Activated CD8-positive, alpha-beta memory T cell treated with anti-CD3 and anti-CD28 coated beads, Interleukin-2, amount 50 U/mL, for 24 hours (primary cell): Measurements from ENCODE around the gene LRRC36.

Experiments
- DNase-seq: peaks from one replicate; pipeline ENCODE4 v3.0.0-alpha.2; 2020; ENCODE audit errors: extremely low read depth

LRRC36 gene

DNA sequence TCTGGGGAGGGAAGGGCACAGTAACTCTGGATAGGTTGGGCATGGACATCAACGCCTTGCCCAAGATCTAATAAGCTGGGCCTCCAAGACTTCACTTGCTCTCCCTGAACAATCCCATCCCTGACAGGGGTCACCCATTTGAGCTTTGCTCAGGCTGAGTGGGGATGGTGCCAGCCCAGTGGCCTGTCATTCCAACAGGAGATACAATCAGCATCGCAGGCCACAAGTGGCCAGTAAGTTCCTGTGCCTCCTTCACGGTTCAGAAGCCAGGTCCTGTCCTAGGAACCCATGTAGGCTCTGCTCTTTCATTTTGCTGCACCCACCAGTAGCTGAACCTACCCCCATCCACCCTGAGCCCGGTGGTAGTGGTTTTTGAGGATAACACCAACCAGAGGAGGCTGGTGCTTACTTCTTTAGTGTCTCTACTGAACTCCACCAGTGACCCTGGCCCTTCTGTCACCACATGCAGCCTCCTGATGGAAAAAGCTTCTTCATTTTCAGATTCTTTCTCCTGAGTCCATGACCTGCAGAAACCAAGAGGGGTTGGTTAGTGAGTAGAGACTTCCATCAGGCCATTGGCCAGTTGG is 32.4 kb upstream of the LRRC36 start:
- DNase-seq = no peak

- DNase-seq = no peak
These were observed 31.7 kb upstream of the LRRC36 start for GRCh38 chr16:67294938-67295361.

DNA sequence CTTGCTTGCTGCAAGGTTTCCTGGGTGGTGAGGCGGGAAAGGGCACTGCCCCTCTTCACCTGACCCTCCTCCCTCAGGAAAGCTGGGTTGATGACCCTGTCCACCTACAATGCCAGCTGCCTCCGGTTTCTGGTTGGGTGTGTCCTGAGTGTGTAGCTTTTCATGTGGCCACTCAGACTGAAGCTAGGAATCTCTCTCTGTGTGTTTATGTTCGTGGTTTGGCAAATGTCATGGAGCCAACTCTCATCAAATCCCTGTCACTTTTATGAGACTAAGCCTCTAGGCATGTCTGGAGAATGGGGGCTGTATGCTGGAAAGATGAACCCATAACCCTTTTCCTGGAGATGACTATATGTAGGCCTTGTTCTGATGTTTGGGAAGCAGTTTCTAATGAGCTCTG is 30.2 kb upstream of the LRRC36 start:
- no peak for DNase-seq

DNA sequence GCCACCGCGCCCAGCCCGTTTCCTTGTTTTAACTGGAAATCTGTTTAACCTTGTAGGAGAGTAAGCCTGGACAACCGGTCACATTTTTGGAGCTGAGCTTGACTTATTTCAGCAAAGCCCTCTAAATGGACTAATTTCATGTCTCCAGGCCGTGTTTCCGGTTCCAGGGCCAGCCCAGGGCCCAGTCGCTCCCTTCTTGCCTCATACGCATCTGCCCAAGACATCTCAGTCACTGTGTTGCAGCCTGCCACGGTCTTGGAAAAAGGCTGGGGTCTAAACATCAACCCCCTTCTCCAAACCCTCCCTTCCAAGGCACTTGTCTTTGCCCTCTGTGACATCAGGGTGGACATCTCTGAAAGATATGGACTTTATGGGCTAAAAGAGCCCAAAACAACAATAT is 28.3 kb upstream of the LRRC36 start:
- no peak for DNase-seq

- DNase-seq = no peak
These were observed 27.3 kb upstream of the LRRC36 start for GRCh38 chr16:67299269-67299668.

- no peak for DNase-seq
These were observed 25.4 kb upstream of the LRRC36 start for GRCh38 chr16:67301080-67301782.

DNA sequence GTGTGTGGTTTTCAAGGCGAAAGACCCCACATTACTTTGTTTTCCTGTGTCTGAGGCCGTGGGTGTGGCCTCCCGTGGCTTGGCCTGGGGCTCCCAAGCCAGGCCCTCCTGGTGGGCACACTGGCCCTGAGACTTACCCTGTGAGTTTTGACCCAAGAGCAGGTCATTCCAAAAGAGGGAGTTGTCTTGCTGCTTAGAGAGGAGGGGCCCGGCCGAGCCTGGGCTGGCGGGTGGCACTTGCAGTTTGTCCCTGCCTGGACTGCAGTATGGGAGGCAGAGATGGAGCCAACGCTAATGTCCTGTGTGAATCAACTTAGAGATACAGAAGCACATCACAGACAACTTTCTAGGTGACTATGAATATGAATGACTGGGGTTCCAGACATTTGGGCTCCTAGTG is 24.5 kb upstream of the LRRC36 start:
- no peak for DNase-seq

GRCh38 chr16:67302970-67303369 is 23.6 kb upstream of the LRRC36 start:
- no peak for DNase-seq

- DNase-seq = no peak
These were observed 22.6 kb upstream of the LRRC36 start for GRCh38 chr16:67304020-67304419.

GRCh38 chr16:67305216-67306071 is 21.2 kb upstream of the LRRC36 start:
- DNase-seq = no peak

DNA sequence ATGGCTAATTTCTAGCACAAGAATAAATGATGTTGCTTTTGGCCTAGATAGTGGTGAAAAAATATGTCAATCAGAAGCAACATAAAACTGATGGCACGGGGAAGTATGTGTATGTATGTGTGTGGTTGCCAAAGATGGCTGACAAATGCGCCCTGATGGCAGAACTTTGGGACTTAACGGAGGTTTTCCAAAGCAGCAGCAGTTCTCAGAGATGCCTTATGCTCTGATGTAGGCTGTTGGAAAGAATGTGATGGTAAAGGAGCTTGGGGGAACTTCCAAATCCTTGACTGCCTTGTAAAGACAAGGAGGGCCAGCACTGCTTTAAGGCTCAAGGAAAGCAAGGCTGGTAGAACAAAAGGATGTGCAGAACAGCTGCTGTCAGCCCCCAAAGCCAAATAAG is 16.1 kb upstream of the LRRC36 start:
- no peak for DNase-seq

GRCh38 chr16:67311607-67312488 is 14.8 kb upstream of the LRRC36 start:
- DNase-seq = peak; percentile 74

DNA sequence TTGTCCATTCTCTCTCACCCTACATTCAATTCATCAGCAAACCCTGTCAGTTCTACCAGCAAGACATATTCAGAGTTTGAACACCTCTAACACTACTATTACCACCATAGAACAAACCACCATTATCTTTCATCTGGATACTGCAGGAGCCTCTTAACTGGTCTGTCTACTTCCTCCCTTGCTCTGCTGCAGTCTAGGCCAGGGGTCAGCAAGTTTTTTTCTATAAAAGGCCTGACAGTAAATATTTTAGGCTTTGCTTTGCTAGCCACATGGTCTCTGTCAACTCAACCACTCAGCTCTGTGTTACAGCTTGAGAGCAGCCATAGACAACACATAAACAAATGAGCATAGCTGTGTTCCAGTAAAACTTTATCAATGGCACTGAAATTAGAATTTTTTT is 13.9 kb upstream of the LRRC36 start:
- DNase-seq = no peak

GRCh38 chr16:67317853-67318252 is 8.8 kb upstream of the LRRC36 start:
- no peak for DNase-seq

DNA sequence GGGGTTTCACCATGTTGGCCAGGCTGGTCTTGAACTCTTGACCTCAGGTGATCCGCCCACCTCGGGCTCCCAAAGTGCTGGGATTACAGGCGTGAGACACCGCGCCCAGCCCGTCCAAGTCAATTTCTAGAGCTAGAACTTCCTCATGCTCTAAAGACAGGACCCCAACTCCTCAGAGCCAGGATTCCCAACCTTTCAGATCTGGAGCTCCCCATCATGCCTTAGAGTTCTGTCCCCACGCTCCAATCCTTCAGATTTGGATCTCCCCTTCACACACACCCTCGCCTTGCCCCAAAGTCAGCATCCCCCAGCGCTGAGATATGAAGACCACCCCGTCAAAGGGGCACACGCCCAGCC is 522 bp upstream of the LRRC36 start:
- DNase-seq = no peak

- no peak for DNase-seq
These were observed 1.1 kb downstream of the LRRC36 start for GRCh38 chr16:67327743-67328142.

- DNase-seq = no peak
These were observed 3.3 kb downstream of the LRRC36 start for GRCh38 chr16:67329901-67330300.

DNA sequence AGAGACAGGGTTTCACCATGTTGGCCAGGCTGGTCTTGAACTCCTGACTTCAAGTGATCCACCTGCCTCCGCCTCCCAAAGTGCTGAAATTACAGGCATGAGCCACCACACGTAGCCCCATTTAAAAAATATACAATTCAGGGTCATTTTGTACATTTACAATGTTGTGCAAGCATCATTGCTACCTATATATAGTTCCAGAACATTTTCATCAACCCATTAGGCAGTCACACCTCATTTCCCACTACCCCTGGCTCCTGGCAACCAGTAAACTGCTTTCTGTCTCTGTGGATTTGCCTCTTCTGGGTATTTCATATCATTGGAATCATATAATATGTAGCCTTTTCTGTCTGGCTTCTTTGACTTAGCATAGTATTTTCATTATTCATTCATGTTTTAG is 6.7 kb downstream of the LRRC36 start:
- no peak for DNase-seq

DNA sequence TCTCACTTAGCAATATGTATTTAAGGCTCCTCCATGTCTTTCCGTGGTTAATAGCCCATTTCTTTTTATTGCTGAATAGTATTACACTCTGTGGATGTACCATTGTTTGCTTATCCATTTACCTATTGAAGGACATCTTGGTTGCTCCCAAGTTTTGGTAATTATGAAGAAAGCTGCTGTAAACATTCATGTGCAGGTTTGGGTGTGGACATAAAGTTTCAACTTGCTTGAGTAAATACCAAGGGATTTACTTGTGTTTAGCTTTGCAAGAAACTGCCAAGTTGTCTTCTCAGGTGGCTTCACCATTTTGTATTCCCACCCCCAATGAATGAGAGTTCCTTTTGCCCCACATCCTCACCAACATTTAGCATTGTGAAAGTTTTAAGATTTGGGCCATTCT is 9.5 kb downstream of the LRRC36 start:
- no peak for DNase-seq

GRCh38 chr16:67336648-67337047 is 10.0 kb downstream of the LRRC36 start:
- DNase-seq = no peak

- DNase-seq = no peak
These were observed 12.8 kb downstream of the LRRC36 start for GRCh38 chr16:67339453-67339852.

GRCh38 chr16:67341250-67341649 is 14.6 kb downstream of the LRRC36 start:
- DNase-seq = no peak
